GM12878 (cell line): ENCODE results near the gene FZR1. TPM values are rescaled to one million over a fixed set of nuclear protein-coding genes. Genes with fewer than 3 reads are reported as not detected.

Experiments used
- EED ChIP-seq: sonication (generic); IDR thresholded peaks from 2 replicates; pipeline ENCODE4 v1.6.1; 2016; ENCODE audit warnings: antibody characterized with exemption, low read depth
- FOS ChIP-seq: IDR thresholded peaks from 3 replicates; pipeline ENCODE4 v1.6.1; 2011; ENCODE audit warnings: borderline replicate concordance; ENCODE audit not compliant: insufficient read length; ENCODE audit errors: extremely low read depth
- GABPA ChIP-seq: IDR thresholded peaks from 2 replicates; pipeline ENCODE4 v1.6.1; 2014; ENCODE audit warnings: antibody characterized with exemption, low read depth, mild to moderate bottlenecking, inconsistent platforms
- MTA3 ChIP-seq: IDR thresholded peaks from 2 replicates; pipeline ENCODE4 v1.6.1; 2012; ENCODE audit warnings: low read length, inconsistent platforms, borderline replicate concordance
- MXI1 ChIP-seq: fragments of 150-350 bp; IDR thresholded peaks from 2 replicates; pipeline ENCODE4 v1.6.1; 2011; ENCODE audit warnings: low read depth, mild to moderate bottlenecking, inconsistent platforms, low read length, improper control_type of control experiment
- NFYA ChIP-seq: IDR thresholded peaks from 2 replicates; pipeline ENCODE4 v1.6.1; 2011; ENCODE audit warnings: low read depth, mild to moderate bottlenecking, low read length, improper control_type of control experiment, borderline replicate concordance
- PAX5 ChIP-seq: IDR thresholded peaks from 2 replicates; pipeline ENCODE4 v1.6.1; 2011; ENCODE audit warnings: low read depth, low read length, borderline replicate concordance
- POLR2A ChIP-seq: IDR thresholded peaks from 2 replicates; pipeline ENCODE4 v1.6.1; 2011; ENCODE audit warnings: low read depth, mild to moderate bottlenecking, low read length
- RAD21 ChIP-seq: IDR thresholded peaks from 2 replicates; pipeline ENCODE4 v1.6.1; 2011; ENCODE audit warnings: mild to moderate bottlenecking, low read depth, low read length, moderate library complexity; ENCODE audit not compliant: insufficient read depth
- SUZ12 ChIP-seq: fragments of 200-600 bp; sonication (generic); IDR thresholded peaks from one replicate; pipeline ENCODE4 v1.6.1; 2018; ENCODE audit warnings: antibody characterized with exemption, mild to moderate bottlenecking; ENCODE audit not compliant: unreplicated experiment
- TAF1 ChIP-seq: IDR thresholded peaks from 2 replicates; pipeline ENCODE4 v1.6.1; 2011; ENCODE audit warnings: mild to moderate bottlenecking, low read depth, low read length, borderline replicate concordance
- ZNF274 ChIP-seq: IDR thresholded peaks from one replicate; pipeline ENCODE4 v1.8.0; 2011; ENCODE audit not compliant: insufficient read length, insufficient read depth
- polyA plus RNA-seq, 11 experiments: library from polyadenylated mRNA; depleted of rRNA in 4 of 11; unstranded in 6 of 11; stranded (reverse) in 5 of 11; fragments of >200 nt; fragmentation: Nextera tagmentation in 4 of 11; fragmentation: Illumina TruSeq in 1 of 11; extraction: Ambion mirVana in 4 of 11; extraction: Trizol in 1 of 11; gene quantifications; 1 replicate in 1 of 11; 2 replicates in 10 of 11; pipeline versions ENCODE4 v1.2.1 to v1.2.3, GENCODE V29; 2011 to 2016; ENCODE audit warnings: inconsistent platforms in 2 of 11, missing spikeins in 2 of 11, low read depth in 1 of 11
- total RNA-seq, 4 experiments: library from RNA; depleted of rRNA in 3 of 4; stranded (reverse); fragments of >200 nt in 3 of 4; fragmentation: Illumina TruSeq in 1 of 4; extraction: Trizol in 1 of 4; gene quantifications; 2 replicates each; pipeline versions ENCODE4 v1.2.1 to v1.2.3, GENCODE V29; 2013 to 2021
- TF ChIP-seq, protein P1 (sequence below): fragments of 450-650 bp; IDR thresholded peaks from 2 replicates; pipeline ENCODE4 v1.6.1; 2018; ENCODE audit warnings: borderline replicate concordance, mild to moderate bottlenecking; ENCODE audit not compliant: partially characterized antibody
- TF ChIP-seq, protein P2 (sequence below): fragments of 450-650 bp; IDR thresholded peaks from 2 replicates; pipeline ENCODE4 v1.6.1; 2017; ENCODE audit warnings: low read depth, mild to moderate bottlenecking, moderate library complexity
- TF ChIP-seq, protein P3 (sequence below): fragments of 450-650 bp; IDR thresholded peaks from 2 replicates; pipeline ENCODE4 v1.6.1; 2016; ENCODE audit warnings: mild to moderate bottlenecking, moderate library complexity, borderline replicate concordance
- TF ChIP-seq, protein P4 (sequence below): IDR thresholded peaks from 2 replicates; pipeline ENCODE4 v1.6.1; 2011; ENCODE audit warnings: low read depth, mild to moderate bottlenecking, low read length, moderate library complexity, borderline replicate concordance; ENCODE audit errors: extremely low read depth
- TF ChIP-seq, protein P5 (sequence below): fragments of 450-650 bp; IDR thresholded peaks from 2 replicates; pipeline ENCODE4 v1.6.1; 2018; ENCODE audit warnings: mild to moderate bottlenecking, low read depth, moderate library complexity; ENCODE audit not compliant: partially characterized antibody

FZR1 gene
- total and polyA plus RNA-seq, 10 of the 15 experiments (the other 5 are each of a cell fraction or from before 2014, with no cell fraction given), result 0.11 to 44.2 (median 29.3) TPM

DNA sequence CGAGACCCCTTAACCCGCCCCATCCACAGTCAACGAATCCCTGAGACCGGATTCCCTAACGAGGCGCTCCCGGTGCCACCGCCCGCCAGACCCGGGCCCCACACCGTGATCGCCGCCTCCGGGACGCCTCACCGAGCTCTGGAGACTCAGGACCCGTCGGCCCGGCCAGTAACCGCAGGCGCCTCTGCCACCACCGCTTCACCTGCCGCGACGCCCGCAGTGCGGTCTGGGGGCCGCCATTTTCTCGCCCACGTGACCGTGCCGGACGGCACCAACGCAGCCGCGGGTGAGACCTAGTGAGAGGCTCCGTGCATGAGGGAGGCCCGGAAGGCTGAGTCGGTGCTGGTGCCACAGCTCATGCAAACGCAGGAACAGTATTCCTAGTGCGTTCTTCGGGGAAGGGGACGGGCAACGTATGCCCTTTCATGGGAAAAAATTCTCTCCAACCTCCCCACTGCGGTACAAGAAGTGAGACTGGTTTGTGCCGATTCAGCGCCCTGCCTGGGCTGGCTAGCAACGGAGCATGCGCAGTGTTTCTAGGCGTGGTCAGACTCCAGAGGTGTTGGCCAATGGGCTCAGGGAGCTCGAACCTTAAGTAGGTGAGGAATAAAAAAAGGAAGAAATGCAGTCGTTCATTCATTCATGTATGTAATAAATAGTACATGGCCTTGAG, 5.5 kb upstream of the FZR1 start, which contains the start of gene DOHH (continued):
- TF ChIP-seq, protein P1, sequence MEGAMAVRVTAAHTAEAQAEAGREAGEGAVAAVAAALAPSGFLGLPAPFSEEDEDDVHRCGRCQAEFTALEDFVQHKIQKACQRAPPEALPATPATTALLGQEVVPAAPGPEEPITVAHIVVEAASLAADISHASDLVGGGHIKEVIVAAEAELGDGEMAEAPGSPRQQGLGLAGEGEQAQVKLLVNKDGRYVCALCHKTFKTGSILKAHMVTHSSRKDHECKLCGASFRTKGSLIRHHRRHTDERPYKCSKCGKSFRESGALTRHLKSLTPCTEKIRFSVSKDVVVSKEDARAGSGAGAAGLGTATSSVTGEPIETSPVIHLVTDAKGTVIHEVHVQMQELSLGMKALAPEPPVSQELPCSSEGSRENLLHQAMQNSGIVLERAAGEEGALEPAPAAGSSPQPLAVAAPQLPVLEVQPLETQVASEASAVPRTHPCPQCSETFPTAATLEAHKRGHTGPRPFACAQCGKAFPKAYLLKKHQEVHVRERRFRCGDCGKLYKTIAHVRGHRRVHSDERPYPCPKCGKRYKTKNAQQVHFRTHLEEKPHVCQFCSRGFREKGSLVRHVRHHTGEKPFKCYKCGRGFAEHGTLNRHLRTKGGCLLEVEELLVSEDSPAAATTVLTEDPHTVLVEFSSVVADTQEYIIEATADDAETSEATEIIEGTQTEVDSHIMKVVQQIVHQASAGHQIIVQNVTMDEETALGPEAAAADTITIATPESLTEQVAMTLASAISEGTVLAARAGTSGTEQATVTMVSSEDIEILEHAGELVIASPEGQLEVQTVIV, result peak; percentile 93
- no peak; the same call in 1 of the 2 replicates for TF ChIP-seq PAX5
- TF ChIP-seq NFYA, result no peak
- TF ChIP-seq, protein P2, sequence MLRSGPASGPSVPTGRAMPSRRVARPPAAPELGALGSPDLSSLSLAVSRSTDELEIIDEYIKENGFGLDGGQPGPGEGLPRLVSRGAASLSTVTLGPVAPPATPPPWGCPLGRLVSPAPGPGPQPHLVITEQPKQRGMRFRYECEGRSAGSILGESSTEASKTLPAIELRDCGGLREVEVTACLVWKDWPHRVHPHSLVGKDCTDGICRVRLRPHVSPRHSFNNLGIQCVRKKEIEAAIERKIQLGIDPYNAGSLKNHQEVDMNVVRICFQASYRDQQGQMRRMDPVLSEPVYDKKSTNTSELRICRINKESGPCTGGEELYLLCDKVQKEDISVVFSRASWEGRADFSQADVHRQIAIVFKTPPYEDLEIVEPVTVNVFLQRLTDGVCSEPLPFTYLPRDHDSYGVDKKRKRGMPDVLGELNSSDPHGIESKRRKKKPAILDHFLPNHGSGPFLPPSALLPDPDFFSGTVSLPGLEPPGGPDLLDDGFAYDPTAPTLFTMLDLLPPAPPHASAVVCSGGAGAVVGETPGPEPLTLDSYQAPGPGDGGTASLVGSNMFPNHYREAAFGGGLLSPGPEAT, result peak; percentile 99
- TF ChIP-seq TAF1, result peak; percentile 99
- TF ChIP-seq, protein P3, sequence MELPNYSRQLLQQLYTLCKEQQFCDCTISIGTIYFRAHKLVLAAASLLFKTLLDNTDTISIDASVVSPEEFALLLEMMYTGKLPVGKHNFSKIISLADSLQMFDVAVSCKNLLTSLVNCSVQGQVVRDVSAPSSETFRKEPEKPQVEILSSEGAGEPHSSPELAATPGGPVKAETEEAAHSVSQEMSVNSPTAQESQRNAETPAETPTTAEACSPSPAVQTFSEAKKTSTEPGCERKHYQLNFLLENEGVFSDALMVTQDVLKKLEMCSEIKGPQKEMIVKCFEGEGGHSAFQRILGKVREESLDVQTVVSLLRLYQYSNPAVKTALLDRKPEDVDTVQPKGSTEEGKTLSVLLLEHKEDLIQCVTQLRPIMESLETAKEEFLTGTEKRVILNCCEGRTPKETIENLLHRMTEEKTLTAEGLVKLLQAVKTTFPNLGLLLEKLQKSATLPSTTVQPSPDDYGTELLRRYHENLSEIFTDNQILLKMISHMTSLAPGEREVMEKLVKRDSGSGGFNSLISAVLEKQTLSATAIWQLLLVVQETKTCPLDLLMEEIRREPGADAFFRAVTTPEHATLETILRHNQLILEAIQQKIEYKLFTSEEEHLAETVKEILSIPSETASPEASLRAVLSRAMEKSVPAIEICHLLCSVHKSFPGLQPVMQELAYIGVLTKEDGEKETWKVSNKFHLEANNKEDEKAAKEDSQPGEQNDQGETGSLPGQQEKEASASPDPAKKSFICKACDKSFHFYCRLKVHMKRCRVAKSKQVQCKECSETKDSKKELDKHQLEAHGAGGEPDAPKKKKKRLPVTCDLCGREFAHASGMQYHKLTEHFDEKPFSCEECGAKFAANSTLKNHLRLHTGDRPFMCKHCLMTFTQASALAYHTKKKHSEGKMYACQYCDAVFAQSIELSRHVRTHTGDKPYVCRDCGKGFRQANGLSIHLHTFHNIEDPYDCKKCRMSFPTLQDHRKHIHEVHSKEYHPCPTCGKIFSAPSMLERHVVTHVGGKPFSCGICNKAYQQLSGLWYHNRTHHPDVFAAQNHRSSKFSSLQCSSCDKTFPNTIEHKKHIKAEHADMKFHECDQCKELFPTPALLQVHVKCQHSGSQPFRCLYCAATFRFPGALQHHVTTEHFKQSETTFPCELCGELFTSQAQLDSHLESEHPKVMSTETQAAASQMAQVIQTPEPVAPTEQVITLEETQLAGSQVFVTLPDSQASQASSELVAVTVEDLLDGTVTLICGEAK, result peak; percentile 62; the same call in 1 of the 2 replicates
- TF ChIP-seq EED, result peak; percentile 44; the same call in 1 of the 2 replicates
- no peak for TF ChIP-seq RAD21
- TF ChIP-seq SUZ12, result no peak
- no peak for TF ChIP-seq GABPA
- TF ChIP-seq, protein P4, sequence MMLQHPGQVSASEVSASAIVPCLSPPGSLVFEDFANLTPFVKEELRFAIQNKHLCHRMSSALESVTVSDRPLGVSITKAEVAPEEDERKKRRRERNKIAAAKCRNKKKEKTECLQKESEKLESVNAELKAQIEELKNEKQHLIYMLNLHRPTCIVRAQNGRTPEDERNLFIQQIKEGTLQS, result peak; percentile 86
- peak; percentile 87 for TF ChIP-seq MXI1
- no peak for TF ChIP-seq ZNF274
- no peak for TF ChIP-seq MTA3
- TF ChIP-seq, protein P5, sequence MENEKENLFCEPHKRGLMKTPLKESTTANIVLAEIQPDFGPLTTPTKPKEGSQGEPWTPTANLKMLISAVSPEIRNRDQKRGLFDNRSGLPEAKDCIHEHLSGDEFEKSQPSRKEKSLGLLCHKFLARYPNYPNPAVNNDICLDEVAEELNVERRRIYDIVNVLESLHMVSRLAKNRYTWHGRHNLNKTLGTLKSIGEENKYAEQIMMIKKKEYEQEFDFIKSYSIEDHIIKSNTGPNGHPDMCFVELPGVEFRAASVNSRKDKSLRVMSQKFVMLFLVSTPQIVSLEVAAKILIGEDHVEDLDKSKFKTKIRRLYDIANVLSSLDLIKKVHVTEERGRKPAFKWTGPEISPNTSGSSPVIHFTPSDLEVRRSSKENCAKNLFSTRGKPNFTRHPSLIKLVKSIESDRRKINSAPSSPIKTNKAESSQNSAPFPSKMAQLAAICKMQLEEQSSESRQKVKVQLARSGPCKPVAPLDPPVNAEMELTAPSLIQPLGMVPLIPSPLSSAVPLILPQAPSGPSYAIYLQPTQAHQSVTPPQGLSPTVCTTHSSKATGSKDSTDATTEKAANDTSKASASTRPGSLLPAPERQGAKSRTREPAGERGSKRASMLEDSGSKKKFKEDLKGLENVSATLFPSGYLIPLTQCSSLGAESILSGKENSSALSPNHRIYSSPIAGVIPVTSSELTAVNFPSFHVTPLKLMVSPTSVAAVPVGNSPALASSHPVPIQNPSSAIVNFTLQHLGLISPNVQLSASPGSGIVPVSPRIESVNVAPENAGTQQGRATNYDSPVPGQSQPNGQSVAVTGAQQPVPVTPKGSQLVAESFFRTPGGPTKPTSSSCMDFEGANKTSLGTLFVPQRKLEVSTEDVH, result peak; percentile 64
- TF ChIP-seq FOS, result no peak
- peak; percentile 98 for TF ChIP-seq POLR2A
